MCF 10A (cell line): ENCODE results near the gene PIK3C2G. TPM values are rescaled to one million over a fixed set of nuclear protein-coding genes. Genes with fewer than 3 reads are reported as not detected.
A peak's percentile ranks its signal among the peaks of the same experiment; 100 is the strongest.
"Not testable (repeated sequence)": the region's sequence is repeated elsewhere in the genome, so short reads cannot be mapped to it uniquely, and the experiment has no call there.

Experiments
- BruUV-seq: library from RNA; stranded (reverse); fragments of 400-500 nt; replicated peaks from 2 replicates; lab custom pipeline; 2021; lab: Mats Ljungman, UMichigan
- CTCF ChIA-PET: fragments of 300-600 bp; sonication (Branson Sonifier 250); formaldehyde crosslinking; extraction: SDS; loops from one replicate; lab custom pipeline; 2021; ENCODE audit warnings: antibody characterized with exemption, inconsistent platforms; lab: Yijun Ruan, JAX
- POLR2A ChIA-PET: fragments of 300-600, 350-650 bp; sonication (Branson Sonifier 250); formaldehyde crosslinking; extraction: SDS; loops from one replicate; lab custom pipeline; 2020; ENCODE audit warnings: antibody characterized with exemption, inconsistent platforms; lab: Yijun Ruan, JAX
- DNase-seq: peaks from one replicate; pipeline ENCODE4 v3.0.0-alpha.2; 2018; ENCODE audit not compliant: unreplicated experiment
- H3K27ac Mint-ChIP-seq: one replicate; pipeline ENCODE4 v1.8.0; 2022; ENCODE audit warnings: mild to moderate bottlenecking, low read depth, mixed read lengths; ENCODE audit not compliant: unreplicated experiment
- H3K27me3 Mint-ChIP-seq: one replicate; pipeline ENCODE4 v1.8.0; 2022; ENCODE audit warnings: mixed read lengths; ENCODE audit not compliant: insufficient read depth, unreplicated experiment
- H3K36me3 Mint-ChIP-seq: one replicate; pipeline ENCODE4 v1.8.0; 2022; ENCODE audit warnings: mild to moderate bottlenecking, moderate library complexity, mixed read lengths; ENCODE audit not compliant: insufficient read depth, unreplicated experiment
- H3K4me1 Mint-ChIP-seq: one replicate; pipeline ENCODE4 v1.8.0; 2022; ENCODE audit warnings: mixed read lengths; ENCODE audit not compliant: insufficient read depth, unreplicated experiment
- H3K4me3 Mint-ChIP-seq: one replicate; pipeline ENCODE4 v1.8.0; 2022; ENCODE audit warnings: mild to moderate bottlenecking, moderate library complexity, mixed read lengths; ENCODE audit not compliant: unreplicated experiment
- H3K9me3 Mint-ChIP-seq: one replicate; pipeline ENCODE4 v1.8.0; 2022; ENCODE audit warnings: mixed read lengths; ENCODE audit not compliant: unreplicated experiment
- intact Hi-C: fragments of 100-400 bp; cut with micrococcal nuclease; formaldehyde crosslinking; loops from 2 replicates; pipeline ENCODE4 v1.14.1; 2022
- total RNA-seq: library from RNA; stranded (reverse); gene quantifications from 2 replicates; pipeline ENCODE4 v1.2.3, GENCODE V29; 2022
- TF ChIP-seq, protein P1 (sequence below): fragments of 200-600 bp; IDR thresholded peaks from one replicate; pipeline ENCODE4 v1.8.0; 2022; ENCODE audit warnings: antibody characterized with exemption, mild to moderate bottlenecking; ENCODE audit not compliant: unreplicated experiment

The PIK3C2G gene
- total RNA-seq, 1 experiment from 2014 or later, result 10.6 TPM

DNA sequence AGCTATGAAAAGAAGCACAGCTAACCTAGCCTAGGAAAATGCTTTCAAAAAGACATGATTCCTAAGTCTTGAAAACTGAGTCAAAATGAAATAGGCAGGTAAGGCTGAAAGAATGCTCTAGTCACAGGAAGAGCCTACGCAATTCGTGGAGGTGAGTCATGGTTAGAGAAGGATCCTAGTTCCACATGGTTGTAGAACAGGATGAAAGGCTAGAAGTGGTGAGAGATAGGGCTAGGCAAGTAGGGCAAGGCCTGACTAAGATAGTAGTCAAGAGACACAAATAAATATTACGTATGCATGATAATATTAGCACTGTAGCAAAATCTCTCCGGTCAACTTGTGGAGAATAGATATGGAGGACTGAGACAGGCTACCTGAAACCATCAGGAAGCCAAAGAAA is 429.3 kb downstream of the PIK3C2G start:
- no peak overlapping the region for H3K4me3 Mint-ChIP-seq
- intact Hi-C loops, result no loop called here
- peak; percentile 86 for DNase-seq
- peaks cover 18% of the 10 kb centered on the region for H3K9me3 Mint-ChIP-seq
- H3K27me3 Mint-ChIP-seq, result no peaks in the 10 kb centered on the region
- peak overlapping the region; percentile 76 for H3K27ac Mint-ChIP-seq
- POLR2A ChIA-PET, result no interaction called here
- no TSS peak for BruUV-seq
- H3K36me3 Mint-ChIP-seq, result no peaks in the 10 kb centered on the region
- TF ChIP-seq, protein P1, sequence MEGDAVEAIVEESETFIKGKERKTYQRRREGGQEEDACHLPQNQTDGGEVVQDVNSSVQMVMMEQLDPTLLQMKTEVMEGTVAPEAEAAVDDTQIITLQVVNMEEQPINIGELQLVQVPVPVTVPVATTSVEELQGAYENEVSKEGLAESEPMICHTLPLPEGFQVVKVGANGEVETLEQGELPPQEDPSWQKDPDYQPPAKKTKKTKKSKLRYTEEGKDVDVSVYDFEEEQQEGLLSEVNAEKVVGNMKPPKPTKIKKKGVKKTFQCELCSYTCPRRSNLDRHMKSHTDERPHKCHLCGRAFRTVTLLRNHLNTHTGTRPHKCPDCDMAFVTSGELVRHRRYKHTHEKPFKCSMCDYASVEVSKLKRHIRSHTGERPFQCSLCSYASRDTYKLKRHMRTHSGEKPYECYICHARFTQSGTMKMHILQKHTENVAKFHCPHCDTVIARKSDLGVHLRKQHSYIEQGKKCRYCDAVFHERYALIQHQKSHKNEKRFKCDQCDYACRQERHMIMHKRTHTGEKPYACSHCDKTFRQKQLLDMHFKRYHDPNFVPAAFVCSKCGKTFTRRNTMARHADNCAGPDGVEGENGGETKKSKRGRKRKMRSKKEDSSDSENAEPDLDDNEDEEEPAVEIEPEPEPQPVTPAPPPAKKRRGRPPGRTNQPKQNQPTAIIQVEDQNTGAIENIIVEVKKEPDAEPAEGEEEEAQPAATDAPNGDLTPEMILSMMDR, result no peak
- CTCF ChIA-PET, result interaction anchor here (0.9 kb wide), 1 partner anchor 22 kb away, joined by 3 read pairs; no protein-coding TSS in a partner anchor
- H3K4me1 Mint-ChIP-seq, result peaks cover 12% of the 10 kb centered on the region

DNA sequence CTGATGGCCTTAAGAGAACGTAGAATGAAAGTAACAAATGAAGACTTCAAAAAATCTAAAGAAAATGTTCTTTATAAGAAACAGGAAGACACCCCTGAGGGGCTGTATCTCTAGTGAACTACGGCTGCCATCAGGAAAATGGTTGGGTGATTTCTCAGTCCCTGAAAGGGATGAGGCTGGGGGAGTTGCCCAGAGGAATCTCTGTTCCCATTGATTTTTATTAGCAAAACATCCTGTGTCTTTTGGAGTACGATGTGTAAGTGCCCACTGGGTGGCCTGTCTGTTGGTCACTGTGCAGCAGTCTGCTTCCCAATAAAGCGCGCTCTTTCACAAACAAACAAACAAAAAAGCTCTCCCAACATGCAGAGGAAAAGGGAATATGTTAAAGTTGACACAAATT is 432.7 kb downstream of the PIK3C2G start:
- POLR2A ChIA-PET, H3K4me3 Mint-ChIP-seq, H3K36me3 Mint-ChIP-seq, H3K27ac Mint-ChIP-seq, CTCF ChIA-PET, DNase-seq, H3K27me3 Mint-ChIP-seq, intact Hi-C loops, BruUV-seq: not testable (repeated sequence)
- Mint-ChIP-seq H3K9me3 (peaks cover 18% of the 10 kb centered on the region), H3K4me1 (peaks cover 20% of the 10 kb centered on the region)

DNA sequence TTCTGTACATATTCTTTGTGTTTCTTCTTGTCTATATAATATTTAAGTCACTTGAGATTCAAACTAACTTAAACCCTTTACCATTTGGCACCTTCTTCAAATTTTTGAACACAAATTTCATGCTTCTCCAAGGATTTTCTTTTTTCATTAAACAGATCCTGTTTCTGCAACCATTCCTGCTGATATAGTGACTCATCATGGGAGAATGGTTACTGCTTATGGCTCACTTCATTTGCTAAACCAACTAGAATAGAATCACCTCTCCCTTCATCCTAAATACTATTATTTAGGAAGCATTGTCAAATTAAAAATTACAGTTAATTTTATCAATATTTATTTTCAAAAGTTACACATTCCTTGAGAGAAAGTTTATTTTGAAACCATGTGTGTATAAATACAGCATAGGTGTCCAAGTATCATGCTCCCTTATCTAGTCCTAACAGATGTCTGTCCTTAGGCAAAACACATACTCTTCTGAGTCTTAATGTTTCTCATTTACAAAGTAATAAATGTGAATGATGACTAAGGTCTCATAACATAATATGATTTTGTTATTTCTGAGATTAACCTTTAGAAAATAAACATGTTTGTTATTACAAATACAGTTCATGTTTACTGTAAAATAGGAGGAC is 435.8 kb downstream of the PIK3C2G start:
- H3K27ac Mint-ChIP-seq, result no peak overlapping the region
- peaks cover 9% of the 10 kb centered on the region for H3K4me1 Mint-ChIP-seq
- intact Hi-C loops, result no loop called here

More for the DNA sequence above, 435.8 kb downstream of the PIK3C2G start:
- Mint-ChIP-seq H3K27me3 (no peaks in the 10 kb centered on the region), H3K36me3 (peaks cover 2% of the 10 kb centered on the region), H3K4me3 (no peak overlapping the region), H3K9me3 (peaks cover 8% of the 10 kb centered on the region)
- CTCF ChIA-PET, result no interaction called here
- POLR2A ChIA-PET, result no interaction called here
- TF ChIP-seq, protein P1, result no peak
- BruUV-seq, result no TSS peak
- DNase-seq, result peak; percentile 34

Other genes starting within 250 kb of the PIK3C2G start
- 0.37 TPM in 1 of 2 replicates, not detected in the other for gene RERGL, start 171.3 kb upstream of the PIK3C2G start, total RNA-seq